ENCODE data around the gene DHX40.

DNA sequence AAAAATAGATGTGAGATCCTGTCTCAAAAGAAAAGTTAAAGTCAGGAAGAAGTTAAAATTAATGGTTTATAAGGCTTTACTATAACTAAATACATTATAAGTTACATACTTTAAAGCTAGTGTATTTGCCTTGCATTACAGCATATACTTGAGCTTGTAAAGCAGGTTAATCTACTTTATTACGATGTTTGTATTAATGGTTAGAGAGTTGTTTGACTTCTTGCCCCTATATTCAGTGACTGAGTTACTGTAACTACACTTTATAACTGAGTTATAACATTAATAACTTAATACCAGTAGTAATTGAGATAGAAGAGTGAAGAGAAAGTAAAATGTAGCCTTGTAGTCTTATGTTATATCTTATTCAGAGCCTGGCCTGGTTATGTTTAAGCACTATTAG lies 77.2 kb downstream of the DHX40 start:
- TF ChIP-seq, protein P1, sequence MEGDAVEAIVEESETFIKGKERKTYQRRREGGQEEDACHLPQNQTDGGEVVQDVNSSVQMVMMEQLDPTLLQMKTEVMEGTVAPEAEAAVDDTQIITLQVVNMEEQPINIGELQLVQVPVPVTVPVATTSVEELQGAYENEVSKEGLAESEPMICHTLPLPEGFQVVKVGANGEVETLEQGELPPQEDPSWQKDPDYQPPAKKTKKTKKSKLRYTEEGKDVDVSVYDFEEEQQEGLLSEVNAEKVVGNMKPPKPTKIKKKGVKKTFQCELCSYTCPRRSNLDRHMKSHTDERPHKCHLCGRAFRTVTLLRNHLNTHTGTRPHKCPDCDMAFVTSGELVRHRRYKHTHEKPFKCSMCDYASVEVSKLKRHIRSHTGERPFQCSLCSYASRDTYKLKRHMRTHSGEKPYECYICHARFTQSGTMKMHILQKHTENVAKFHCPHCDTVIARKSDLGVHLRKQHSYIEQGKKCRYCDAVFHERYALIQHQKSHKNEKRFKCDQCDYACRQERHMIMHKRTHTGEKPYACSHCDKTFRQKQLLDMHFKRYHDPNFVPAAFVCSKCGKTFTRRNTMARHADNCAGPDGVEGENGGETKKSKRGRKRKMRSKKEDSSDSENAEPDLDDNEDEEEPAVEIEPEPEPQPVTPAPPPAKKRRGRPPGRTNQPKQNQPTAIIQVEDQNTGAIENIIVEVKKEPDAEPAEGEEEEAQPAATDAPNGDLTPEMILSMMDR (IDR thresholded peaks at IDR 0.05) = no peak
- no peak for TF ChIP-seq POLR2AphosphoS5 (IDR thresholded peaks at IDR 0.05)
